ENCODE measurements around the gene CCDC80.

CCDC80 gene

GRCh38 chr3:112606098-112606497, 34.8 kb downstream of the CCDC80 start (continued):
- no peak for TF ChIP-seq ZNF518A (tag by site-specific recombination; conservative IDR thresholded peaks at IDR 0.05; ENCODE audit: low read depth)
- TF ChIP-seq ZNF677 (tag by site-specific recombination; IDR thresholded peaks at IDR 0.05): no peak
- TF ChIP-seq ZNF366 (tag by site-specific recombination; conservative IDR thresholded peaks at IDR 0.05): no peak
- no peak for TF ChIP-seq ZNF138 (tag by site-specific recombination; IDR thresholded peaks at IDR 0.05; ENCODE audit: borderline replicate concordance)

- no peak overlapping the region for H3K27ac ChIP-seq (ENCODE audit: extremely low read depth, low read depth, low read length)
- ChIA-PET CTCF (no interaction called here), POLR2A (no interaction called here)
- TF ChIP-seq ZNF157 (tag by site-specific recombination; IDR thresholded peaks at IDR 0.05) (no peak), YY1 (tag by site-specific recombination; IDR thresholded peaks at IDR 0.05) (no peak), AEBP2 (tag by site-specific recombination; IDR thresholded peaks at IDR 0.05; ENCODE audit: borderline replicate concordance) (no peak), GLI2 (tag by site-specific recombination; IDR thresholded peaks at IDR 0.05; ENCODE audit: borderline replicate concordance, low read depth) (no peak), ZNF362 (tag by site-specific recombination; IDR thresholded peaks at IDR 0.05) (no peak), ZNF24 (tag by site-specific recombination; IDR thresholded peaks at IDR 0.05) (no peak), ZNF184 (tag by site-specific recombination; IDR thresholded peaks at IDR 0.05) (no peak), ZNF10 (tag by site-specific recombination; IDR thresholded peaks at IDR 0.05) (no peak), SP7 (tag by site-specific recombination; IDR thresholded peaks at IDR 0.05) (no peak), ZNF16 (tag by site-specific recombination; IDR thresholded peaks at IDR 0.05; ENCODE audit: low read depth) (no peak), ZNF174 (tag by site-specific recombination; IDR thresholded peaks at IDR 0.05) (no peak), ZBTB17 (tag by site-specific recombination; IDR thresholded peaks at IDR 0.05) (no peak), PRDM4 (tag by site-specific recombination; IDR thresholded peaks at IDR 0.05) (no peak), ZNF274 (IDR thresholded peaks at IDR 0.05; ENCODE audit: low read length) (no peak), ZNF274 (tag by site-specific recombination; IDR thresholded peaks at IDR 0.05; ENCODE audit: borderline replicate concordance) (no peak), PRDM6 (tag by site-specific recombination; IDR thresholded peaks at IDR 0.05) (no peak), SP2 (tag by site-specific recombination; IDR thresholded peaks at IDR 0.05) (no peak), YY2 (tag by site-specific recombination; IDR thresholded peaks at IDR 0.05) (no peak)
- TF ChIP-seq, protein P1, sequence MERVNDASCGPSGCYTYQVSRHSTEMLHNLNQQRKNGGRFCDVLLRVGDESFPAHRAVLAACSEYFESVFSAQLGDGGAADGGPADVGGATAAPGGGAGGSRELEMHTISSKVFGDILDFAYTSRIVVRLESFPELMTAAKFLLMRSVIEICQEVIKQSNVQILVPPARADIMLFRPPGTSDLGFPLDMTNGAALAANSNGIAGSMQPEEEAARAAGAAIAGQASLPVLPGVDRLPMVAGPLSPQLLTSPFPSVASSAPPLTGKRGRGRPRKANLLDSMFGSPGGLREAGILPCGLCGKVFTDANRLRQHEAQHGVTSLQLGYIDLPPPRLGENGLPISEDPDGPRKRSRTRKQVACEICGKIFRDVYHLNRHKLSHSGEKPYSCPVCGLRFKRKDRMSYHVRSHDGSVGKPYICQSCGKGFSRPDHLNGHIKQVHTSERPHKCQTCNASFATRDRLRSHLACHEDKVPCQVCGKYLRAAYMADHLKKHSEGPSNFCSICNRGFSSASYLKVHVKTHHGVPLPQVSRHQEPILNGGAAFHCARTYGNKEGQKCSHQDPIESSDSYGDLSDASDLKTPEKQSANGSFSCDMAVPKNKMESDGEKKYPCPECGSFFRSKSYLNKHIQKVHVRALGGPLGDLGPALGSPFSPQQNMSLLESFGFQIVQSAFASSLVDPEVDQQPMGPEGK (tag by site-specific recombination; IDR thresholded peaks at IDR 0.05): no peak
- H3K36me3 ChIP-seq (ENCODE audit: control insufficient read depth in 2 of 2, insufficient read depth in 1 of 2, low read length in 2 of 2): no peaks in the 10 kb centered on the region
- no peaks in the 10 kb centered on the region for H3K9me3 ChIP-seq (ENCODE audit: control insufficient read depth, insufficient read depth, low read depth, low read length)
- no peak overlapping the region for H3K4me3 ChIP-seq (ENCODE audit: low read depth, low read length)
- no peaks in the 10 kb centered on the region for H3K4me1 ChIP-seq (ENCODE audit: control insufficient read depth, insufficient read depth, low read length)
Measured at GRCh38 chr3:112605285-112605684, 35.7 kb downstream of the CCDC80 start.
